GM21619 (cell line): ENCODE data around the gene CFAP61.
A peak's percentile ranks its signal among the peaks of the same experiment; 100 is the strongest.

Source experiments
- ATAC-seq: cut with Tn5 transposase; IDR thresholded peaks from one replicate; pipeline ENCODE4 v1.9.1; 2021; ENCODE audit not compliant: unreplicated experiment

CFAP61 gene

DNA sequence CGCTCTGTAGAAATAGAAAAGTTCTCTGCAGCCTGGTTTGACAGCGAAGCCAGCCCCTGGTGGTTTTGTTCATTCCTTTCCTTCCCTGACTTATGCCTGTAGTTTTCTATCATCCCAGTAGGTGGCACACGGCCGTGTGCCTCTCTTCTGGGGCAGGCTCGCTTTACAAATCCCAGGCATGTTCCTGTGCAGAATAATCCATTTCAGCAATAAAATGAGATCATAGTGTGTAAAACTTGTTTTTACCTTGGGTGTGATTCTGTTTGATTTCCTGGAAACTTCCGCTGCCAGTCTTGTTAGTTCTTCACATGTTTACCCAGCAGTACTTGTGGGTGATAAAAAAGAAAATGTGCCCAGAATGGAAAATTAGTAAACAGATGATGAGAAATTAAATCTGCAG is 308.1 kb downstream of the CFAP61 start:
- ATAC-seq: peak; percentile 65

DNA sequence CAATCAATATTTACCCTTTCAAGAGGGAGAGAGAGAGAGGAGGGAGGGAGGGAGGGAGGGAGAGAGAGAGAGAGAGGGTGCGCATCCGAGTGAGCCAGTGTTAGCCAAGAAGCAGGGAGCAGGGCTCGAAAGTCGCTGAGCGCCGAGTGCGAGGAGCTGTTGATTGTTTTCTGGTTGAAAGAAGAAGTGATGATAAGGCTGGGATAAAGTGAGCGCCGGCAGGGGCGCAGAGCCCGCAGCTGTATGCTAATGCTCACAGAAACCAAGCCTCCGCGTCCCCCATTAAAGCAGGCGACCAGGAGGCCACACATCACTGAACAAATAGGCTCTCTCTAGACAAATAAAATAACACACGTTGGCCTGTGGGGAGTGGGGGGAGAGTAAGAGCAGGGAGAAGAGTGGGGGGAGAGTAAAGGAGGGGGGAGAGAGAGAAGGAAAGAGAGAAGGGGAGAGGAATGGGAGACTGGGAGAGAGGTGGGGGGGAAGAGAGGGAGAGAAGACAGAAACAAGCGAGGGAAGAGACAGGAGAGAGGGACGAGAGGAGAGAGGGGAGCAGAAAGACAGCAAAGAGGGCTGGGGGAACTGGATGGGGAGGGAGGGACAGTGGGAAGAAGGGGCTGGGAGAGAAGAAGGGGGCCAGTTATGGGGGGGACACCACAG is 310.6 kb downstream of the CFAP61 start:
- ATAC-seq: no peak

DNA sequence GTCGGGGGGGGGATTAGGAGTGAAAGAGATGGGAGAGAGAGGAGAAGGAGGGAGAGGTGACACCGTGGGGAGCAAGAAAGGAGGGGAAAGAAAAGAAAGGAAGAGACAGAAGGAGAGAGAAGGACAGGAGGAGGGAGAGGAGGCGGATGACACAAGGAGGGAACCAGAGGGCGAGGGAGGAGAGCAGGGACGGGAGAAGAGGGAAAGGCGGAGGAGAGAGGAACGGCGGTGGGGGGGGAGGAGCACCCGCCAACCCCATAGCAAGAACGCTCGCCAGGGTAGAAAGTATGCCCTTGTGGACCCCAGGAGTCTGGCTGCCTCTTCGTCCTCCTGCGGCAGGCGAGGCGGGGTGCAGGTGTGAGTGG is 311.1 kb downstream of the CFAP61 start:
- no peak for ATAC-seq

DNA sequence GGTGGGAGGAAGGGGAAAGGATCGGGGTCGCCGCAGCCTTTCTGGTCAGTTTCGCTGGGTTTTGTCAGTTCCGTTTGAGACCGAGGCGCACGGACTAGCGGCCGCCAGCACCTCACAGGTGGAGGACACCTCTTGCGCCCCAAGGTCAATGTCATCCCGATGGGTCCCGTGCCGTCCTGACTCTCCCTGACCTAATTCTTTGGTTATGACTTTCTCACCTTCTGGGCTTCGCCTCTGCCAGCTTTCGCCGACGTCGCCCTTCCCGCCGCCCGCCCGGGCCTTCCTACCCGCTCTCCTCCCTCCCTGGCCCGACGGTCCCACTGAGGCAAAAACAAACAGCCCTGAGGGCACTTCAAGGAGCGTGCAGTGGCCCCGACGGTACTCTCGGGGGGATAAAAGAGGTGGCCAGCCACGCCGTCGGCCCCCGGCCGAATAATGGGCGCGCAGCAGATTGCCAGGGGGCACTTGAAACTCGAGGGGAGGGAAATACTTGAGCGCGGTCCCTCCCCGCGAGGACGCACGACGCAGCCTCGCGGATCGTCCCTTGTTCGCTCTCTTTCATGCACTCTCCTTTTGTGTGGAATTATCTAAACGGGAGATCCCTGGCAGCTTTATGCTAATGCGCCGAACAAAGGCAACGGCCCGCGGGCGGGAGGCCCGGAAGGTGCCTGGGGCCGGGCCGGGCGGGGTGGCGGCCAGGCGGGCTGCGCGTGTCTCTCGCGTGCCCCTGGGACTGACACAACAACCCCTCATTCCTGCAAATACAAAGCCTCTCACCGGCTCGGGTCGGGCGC is 311.7 kb downstream of the CFAP61 start:
- no peak for ATAC-seq

DNA sequence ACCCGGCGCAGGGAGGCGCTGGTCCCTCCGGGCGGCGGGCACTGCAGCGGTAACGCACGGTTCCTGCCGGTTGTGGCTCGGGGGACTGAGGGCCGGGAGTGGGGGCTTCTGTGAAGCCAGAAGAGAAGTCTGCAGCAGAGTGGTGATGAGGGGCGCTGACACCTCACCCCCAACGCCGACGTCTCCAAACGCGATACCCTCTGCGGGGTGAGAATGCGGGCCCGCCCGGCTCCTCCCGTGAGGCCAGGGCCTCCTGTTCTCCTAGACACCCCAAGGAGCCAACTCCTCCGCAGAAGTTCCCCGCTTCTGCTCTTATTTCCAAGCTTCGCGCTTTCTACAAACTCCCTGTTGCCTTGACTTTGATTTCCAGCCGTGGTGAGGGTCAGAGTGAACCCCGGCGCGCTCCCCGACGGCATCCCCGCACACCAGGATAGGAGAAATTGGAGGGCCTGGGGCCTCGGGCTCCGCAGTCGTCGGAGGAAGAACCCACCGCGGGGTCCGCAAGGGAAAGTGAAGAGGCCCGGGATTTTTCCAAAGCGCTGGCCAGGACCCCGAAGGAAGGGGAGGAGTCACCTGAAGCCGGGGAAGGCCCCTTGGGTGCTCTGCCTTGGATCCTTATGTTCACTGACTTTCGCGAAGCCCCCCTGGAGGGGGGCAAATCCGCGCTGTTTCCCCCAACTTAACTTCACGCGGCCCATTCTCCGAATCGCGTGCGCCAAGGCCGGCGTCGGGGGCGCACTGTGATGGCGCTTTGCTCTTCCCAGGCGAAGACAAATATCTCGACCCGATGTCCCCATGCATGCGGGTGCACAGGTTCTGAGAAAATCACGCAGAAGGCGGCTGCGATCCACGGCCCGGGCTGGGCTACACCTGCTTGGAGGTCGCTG is 312.5 kb downstream of the CFAP61 start:
- no peak for ATAC-seq

DNA sequence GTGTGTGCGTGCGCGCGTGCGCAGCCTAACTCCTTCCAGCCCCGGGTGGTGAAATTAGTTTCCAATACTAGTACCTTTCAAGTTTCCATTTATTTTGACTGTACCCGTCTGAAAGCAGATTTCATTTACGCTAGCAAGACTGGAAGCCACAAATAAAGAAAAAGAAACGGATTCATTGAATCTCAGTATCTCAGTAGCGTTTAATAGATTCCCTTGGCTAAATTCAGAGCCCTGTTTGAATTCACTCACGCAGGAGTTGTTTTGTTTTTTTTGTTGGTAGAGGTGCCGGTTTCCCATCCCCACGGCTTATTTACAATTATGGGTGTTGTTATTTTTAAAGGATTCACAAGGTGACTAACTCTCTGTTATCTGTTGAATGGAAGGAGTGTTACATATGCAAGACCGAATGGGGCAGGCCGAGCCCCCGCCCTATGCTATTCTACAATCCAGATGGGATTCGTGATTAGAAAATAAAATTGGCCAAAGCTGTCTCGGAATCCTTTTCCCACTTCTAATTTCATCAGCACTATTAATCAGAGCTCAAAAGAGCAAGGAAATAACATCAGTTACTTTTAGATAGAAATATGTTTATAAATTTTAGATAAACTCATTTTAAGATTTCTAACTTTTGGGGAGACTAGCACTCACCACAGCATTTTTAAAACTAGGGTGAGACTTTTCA is 313.3 kb downstream of the CFAP61 start:
- no peak for ATAC-seq

DNA sequence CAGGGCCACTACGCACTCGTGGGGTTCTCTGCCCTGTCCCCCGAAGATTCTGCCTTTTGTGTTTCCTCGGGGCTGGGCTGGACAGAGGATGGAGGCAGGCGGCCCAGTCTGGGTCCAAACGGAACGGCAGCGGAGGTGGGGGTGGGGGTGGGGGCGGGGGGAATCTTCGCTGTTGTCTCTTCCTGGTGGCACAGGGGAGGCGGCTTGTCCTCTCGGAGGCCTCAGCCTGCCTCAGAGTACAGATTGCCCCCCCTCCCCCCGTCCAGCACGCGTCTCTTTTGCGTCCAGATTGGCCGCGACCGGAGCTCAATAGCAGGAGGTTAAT is 314.2 kb downstream of the CFAP61 start:
- no peak for ATAC-seq

DNA sequence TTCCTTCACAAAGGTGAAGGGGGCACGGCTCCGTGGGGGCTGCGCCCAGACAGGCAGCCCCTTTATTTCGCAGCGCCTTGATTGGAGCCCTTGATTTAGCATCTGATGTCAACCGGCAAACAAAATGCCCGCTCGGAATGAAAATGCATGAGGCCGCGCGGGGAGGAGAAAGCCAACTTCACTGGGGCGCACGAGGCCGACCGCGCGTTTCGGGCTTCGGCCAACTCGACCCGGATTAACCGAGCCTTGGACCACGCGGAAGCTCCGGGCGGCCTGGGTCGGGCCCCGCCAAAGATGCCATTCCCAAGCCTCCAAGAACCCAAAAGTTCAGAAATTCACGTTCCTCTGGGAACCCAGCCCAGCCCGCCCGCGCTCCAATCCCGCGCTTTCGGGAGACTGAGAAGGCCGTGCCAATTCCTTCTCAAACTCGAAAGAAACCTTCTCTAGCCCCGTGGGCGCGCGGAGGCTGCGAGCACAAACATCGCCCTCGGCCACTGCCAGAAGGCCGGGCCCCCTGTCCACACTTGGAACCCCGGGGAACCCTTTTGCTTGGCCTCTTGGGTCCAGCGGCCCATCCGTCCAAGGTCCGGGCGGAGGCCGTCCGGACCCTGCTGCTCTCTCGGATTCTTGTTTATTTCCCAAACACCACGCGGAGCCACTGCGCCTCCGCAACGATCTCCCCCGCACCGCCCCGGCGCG is 314.7 kb downstream of the CFAP61 start:
- ATAC-seq: no peak

DNA sequence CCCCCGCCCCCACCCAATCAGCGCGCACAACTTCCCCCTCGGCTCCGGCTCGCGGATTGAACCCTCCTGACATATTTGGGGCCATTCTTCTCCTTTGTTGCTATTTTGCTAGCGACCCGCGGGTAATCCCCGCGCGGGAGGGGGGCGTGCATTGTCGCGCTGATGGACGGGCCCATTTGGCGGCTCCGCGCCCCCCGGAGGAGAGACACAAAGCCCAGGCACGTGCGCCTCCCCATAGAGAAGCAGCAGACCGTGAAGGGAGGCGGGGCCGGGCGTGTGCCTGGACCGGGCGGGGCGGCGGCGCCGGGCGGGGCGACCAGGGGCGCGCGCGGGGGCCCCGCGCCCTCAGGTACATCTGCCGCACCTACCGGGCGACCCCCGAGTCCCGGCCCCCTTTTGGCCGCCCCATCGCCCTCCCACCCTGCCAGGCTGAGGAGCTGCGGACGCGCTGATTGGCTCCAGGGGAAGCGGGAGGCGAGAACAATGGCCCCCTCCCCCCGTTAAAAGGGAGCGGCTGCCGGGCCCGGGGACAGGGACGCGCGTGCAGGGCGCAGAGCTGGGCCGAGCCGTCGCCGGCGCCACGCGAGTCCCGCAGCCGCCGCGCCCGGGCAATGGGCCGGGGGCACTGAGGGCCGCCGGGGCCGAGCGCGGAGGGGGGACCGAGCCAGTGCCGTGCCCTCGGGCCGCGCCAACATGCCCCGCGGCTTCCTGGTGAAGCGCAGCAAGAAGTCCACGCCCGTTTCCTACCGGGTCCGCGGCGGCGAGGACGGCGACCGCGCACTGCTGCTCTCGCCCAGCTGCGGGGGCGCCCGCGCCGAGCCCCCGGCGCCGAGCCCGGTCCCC is 315.5 kb downstream of the CFAP61 start, which contains the start of gene INSM1:
INSM1 (plus strand) TSS at position 530 of the 843 bp plus-strand sequence; CDS start at position 694, 164 bp downstream.
- ATAC-seq: no peak

DNA sequence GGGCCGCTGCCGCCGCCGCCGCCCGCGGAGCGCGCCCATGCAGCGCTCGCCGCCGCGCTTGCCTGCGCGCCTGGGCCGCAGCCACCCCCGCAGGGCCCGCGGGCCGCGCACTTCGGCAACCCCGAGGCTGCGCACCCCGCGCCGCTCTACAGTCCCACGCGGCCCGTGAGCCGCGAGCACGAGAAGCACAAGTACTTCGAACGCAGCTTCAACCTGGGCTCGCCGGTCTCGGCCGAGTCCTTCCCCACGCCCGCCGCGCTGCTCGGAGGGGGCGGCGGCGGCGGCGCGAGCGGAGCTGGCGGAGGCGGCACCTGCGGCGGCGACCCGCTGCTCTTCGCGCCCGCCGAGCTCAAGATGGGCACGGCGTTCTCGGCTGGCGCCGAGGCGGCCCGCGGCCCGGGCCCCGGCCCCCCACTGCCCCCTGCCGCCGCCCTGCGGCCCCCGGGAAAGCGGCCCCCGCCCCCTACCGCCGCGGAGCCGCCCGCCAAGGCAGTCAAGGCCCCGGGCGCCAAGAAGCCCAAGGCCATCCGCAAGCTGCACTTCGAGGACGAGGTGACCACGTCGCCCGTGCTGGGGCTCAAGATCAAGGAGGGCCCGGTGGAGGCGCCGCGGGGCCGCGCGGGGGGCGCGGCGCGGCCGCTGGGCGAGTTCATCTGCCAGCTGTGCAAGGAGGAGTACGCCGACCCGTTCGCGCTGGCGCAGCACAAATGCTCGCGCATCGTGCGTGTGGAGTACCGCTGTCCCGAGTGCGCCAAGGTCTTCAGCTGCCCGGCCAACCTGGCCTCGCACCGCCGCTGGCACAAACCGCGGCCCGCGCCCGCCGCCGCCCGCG is 316.3 kb downstream of the CFAP61 start:
- no peak for ATAC-seq

DNA sequence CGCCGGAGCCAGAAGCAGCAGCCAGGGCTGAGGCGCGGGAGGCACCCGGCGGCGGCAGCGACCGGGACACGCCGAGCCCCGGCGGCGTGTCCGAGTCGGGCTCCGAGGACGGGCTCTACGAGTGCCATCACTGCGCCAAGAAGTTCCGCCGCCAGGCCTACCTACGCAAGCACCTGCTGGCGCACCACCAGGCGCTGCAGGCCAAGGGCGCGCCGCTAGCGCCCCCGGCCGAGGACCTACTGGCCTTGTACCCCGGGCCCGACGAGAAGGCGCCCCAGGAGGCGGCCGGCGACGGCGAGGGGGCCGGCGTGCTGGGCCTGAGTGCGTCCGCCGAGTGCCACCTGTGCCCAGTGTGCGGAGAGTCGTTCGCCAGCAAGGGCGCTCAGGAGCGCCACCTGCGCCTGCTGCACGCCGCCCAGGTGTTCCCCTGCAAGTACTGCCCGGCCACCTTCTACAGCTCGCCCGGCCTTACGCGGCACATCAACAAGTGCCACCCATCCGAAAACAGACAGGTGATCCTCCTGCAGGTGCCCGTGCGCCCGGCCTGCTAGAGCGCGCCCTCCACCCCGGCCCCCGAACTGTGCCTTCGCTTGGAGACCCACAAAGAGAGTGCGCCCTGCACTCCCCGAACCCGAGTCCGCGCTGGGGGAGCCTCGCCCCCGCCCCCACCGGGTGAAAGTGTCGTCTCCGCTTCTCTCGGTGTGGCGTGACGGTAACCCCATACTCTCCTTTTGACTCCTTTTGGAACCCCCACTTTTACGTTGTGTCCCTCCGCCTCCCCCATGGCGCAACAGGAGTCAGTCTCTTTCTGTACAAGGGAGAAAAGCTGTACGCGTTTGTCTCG is 317.1 kb downstream of the CFAP61 start:
- no peak for ATAC-seq

DNA sequence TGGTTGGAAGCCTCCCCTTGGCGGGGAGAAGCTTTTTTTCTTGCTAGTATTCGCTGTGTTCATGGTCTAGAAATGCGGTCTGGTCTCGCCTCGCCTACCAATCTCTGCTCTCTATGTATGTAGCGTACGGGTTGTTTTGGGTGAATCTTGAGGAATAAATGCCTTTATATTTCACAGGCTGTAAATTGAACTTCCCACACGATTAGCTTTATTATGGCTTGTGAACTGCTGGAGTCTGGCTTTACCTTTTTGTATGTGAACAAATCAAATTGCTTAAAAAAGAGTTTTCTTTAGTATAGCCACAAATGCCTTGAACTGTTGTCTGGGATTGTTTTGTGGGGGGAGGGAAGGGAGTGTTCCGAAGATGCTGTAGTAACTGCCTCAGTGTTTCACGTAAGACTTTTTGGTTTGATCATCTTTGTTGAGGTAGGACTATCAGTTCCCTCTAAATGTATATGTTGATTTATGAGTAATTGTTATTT is 317.8 kb downstream of the CFAP61 start:
- no peak for ATAC-seq

DNA sequence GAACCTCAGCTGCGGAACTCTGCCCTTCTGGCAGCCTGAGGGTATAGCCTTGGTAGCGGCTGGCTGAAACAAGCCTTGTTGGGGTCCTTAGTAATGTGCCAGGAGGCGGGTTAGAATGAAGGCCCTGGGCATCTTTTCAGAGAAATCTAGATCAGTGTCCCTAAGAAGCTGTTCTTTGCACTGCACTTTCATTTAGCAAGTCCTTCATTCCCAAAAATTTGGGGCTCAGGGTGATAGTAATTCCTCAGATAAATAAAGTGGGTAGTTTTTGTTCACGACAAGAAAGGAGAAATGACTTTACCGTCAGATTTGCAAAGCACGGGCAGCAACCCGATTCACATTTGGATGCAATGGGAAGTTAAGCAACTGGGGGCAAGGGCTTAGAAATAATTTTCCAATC is 318.8 kb downstream of the CFAP61 start:
- ATAC-seq: no peak

DNA sequence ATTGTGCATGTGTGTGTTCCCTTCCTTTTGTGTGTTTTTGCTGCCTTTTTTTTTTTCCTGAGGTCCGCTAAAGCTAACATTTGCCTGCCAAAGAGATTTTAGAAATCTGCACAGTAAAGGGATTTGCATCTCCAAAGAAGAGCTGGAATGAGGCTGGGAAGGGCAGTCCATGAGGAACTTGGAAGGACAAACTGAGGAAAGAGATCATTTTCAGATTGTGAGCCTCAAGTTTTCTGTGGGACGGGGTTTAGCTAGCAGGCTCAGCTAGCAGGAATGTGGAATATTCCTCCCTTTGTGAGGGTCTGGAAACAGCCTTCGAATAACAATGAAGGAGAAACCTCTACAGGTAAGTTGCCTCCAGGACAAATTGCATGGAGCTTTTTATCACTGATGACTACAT is 319.3 kb downstream of the CFAP61 start:
- no peak for ATAC-seq

DNA sequence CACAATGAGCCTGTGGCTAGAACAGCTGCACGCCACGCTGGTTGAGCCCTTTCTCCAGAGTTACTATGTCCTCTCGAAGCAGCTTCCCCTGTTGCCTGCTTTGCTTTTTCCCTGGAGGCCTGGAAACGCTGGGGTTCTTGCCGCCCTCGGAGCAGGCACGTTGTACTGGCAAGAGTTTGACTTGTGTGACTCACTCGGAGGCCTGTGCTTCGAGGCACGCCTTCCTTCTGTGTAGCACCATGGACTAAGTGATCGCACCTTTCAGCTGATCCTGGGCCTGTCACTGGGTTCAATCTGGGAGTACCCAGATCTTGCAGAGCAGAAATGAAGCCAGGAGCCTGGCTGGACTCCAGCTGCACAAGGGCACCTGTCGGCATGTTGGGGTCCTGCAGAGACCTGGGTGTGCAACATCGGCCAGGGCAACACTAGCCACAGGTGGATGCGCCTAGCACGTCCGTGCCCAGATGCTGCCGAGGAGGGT is 320.8 kb downstream of the CFAP61 start:
- ATAC-seq: no peak

DNA sequence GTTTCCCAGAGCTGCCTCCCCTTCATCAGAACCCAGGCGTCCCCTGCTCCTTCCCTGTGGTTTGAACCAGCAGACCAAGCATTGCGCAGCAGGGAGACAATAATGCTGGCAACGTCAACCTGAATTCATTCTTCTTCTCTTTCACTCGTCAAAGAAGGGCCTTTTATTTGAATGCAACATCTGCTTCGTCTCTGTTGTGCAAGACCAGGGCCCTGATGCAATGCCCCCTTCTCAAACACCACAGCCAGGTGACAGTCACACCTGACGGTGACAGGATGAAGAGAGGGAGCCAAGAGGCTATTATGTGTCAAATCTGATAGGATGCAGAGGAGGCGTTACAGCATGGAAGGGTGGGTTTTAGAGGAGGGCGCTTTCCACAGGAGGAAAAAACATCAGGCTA is 323.5 kb downstream of the CFAP61 start:
- no peak for ATAC-seq

DNA sequence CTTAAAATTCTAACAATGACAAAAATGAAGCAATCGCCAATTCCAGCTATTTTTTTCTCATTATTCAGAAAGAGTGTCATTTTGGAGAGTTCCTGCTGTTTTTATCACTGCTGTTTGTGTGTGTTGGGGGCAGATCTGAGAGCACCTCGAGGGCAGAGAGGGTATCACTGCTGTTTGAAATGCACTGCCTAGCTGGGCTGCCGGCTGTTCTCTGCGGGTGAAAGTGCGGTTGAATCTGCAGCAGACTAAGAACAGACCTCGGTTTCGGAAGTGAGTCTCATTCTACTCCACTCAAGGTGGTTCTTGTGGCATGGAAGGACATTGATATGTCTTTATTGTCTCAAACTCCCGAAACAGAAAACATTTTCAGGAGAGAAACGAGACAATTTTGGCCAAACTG is 333.9 kb downstream of the CFAP61 start:
- ATAC-seq: no peak

DNA sequence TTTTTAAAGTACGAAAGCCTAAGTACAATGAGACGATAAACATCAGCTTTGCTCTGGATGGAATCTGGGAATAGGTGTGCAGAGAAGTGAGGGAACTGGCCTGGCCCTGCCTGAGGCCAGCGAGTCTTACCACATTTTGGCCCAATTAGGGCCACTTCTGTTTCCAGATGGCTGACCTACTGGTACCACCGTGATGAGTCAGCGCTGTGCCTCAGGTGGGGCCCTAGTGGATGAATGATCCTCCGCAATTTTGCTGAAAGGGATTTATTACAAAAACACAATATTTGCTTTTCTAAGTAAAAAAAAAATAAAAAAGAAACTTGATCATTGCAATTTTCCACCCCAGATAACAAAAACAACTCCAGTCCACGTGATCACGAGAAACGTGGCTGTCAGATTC is 338.1 kb downstream of the CFAP61 start:
- ATAC-seq: no peak
